HEK293 (cell line): ENCODE data around the gene A4GALT.

ENCODE experiments used
- CTCF ChIA-PET: fragments of 350-600 bp; formaldehyde crosslinking; extraction: SDS; loops from one replicate; lab custom pipeline; 2021; ENCODE audit warnings: antibody characterized with exemption; lab: Yijun Ruan, JAX
- POLR2A ChIA-PET: fragments of 300-600 bp; formaldehyde crosslinking; extraction: SDS; loops from one replicate; lab custom pipeline; 2020; ENCODE audit warnings: antibody characterized with exemption, inconsistent platforms; lab: Yijun Ruan, JAX
- H3K27ac ChIP-seq: fragments of 200-500 bp; sonication (Bioruptor generic); 2 replicates; pipeline ENCODE4 v1.5.1; 2014; ENCODE audit warnings: low read depth, low read length, control low read depth, inconsistent platforms; ENCODE audit errors: extremely low read depth
- H3K36me3 ChIP-seq, 2 experiments: fragments of 200-500 bp in 1 of 2; sonication (Bioruptor generic) in 1 of 2; 1 replicate in 1 of 2; 2 replicates in 1 of 2; pipeline ENCODE4 v1.5.1; 2014 to 2017; ENCODE audit warnings: inconsistent platforms in 2 of 2, low read length in 2 of 2; ENCODE audit not compliant: control insufficient read depth in 2 of 2, insufficient read depth in 1 of 2
- H3K4me1 ChIP-seq: fragments of 200-500 bp; sonication (Bioruptor generic); 2 replicates; pipeline ENCODE4 v1.5.1; 2014; ENCODE audit warnings: mild to moderate bottlenecking, low read length, inconsistent platforms; ENCODE audit not compliant: control insufficient read depth, insufficient read depth
- H3K4me3 ChIP-seq: 2 replicates; pipeline ENCODE4 v1.5.1; 2011; ENCODE audit warnings: low read depth, mild to moderate bottlenecking, control low read depth, low read length, moderate library complexity
- H3K9me3 ChIP-seq: fragments of 200-500 bp; sonication (Bioruptor generic); 2 replicates; pipeline ENCODE4 v1.5.1; 2014; ENCODE audit warnings: low read depth, low read length, inconsistent platforms; ENCODE audit not compliant: control insufficient read depth, insufficient read depth
- GLI2 ChIP-seq: fragments of 450-650 bp; formaldehyde crosslinking; IDR thresholded peaks from 2 replicates; pipeline ENCODE4; 2017; ENCODE audit warnings: missing biosample characterization, missing genetic modification characterization, low read depth, borderline replicate concordance
- GLIS1 ChIP-seq: fragments of 450-650 bp; formaldehyde crosslinking; IDR thresholded peaks from 2 replicates; pipeline ENCODE4 v1.5.1; 2016; ENCODE audit warnings: missing biosample characterization, missing genetic modification characterization
- IKZF3 ChIP-seq: fragments of 450-650 bp; IDR thresholded peaks from 2 replicates; pipeline ENCODE4 v1.5.0; 2018; ENCODE audit warnings: missing biosample characterization, mild to moderate bottlenecking, missing genetic modification characterization, moderate library complexity
- KLF10 ChIP-seq: fragments of 450-650 bp; IDR thresholded peaks from 2 replicates; pipeline ENCODE4 v1.5.1; 2018; ENCODE audit warnings: missing biosample characterization, mild to moderate bottlenecking, missing genetic modification characterization
- KLF7 ChIP-seq: fragments of 450-650 bp; formaldehyde crosslinking; IDR thresholded peaks from 2 replicates; pipeline ENCODE4 v1.5.1; 2016; ENCODE audit warnings: missing biosample characterization, missing genetic modification characterization, borderline replicate concordance
- KLF9 ChIP-seq: fragments of 450-650 bp; formaldehyde crosslinking; IDR thresholded peaks from 2 replicates; pipeline ENCODE4 v1.5.1; 2016; ENCODE audit warnings: missing biosample characterization, missing genetic modification characterization, low read depth
- RBAK ChIP-seq: fragments of 450-650 bp; formaldehyde crosslinking; IDR thresholded peaks from 2 replicates; pipeline ENCODE4 v1.5.1; 2016; ENCODE audit warnings: missing biosample characterization, missing genetic modification characterization
- SP7 ChIP-seq: fragments of 450-650 bp; formaldehyde crosslinking; IDR thresholded peaks from 2 replicates; pipeline ENCODE4 v1.5.1; 2016; ENCODE audit warnings: missing biosample characterization, missing genetic modification characterization
- TRIM28 ChIP-seq: IDR thresholded peaks from 2 replicates; pipeline ENCODE4 v1.6.1; 2011; ENCODE audit warnings: low read length, control low read depth, borderline replicate concordance
- ZBTB21 ChIP-seq: fragments of 450-650 bp; formaldehyde crosslinking; IDR thresholded peaks from 2 replicates; pipeline ENCODE4 v1.5.1; 2017; ENCODE audit warnings: missing biosample characterization, missing genetic modification characterization
- ZFHX2 ChIP-seq: fragments of 450-650 bp; formaldehyde crosslinking; conservative IDR thresholded peaks from 2 replicates; pipeline ENCODE4 v1.5.1; 2016; ENCODE audit warnings: missing biosample characterization, missing genetic modification characterization
- ZFP41 ChIP-seq: fragments of 450-650 bp; formaldehyde crosslinking; IDR thresholded peaks from 2 replicates; pipeline ENCODE4 v1.5.1; 2016; ENCODE audit warnings: missing biosample characterization, missing genetic modification characterization, borderline replicate concordance
- ZNF121 ChIP-seq: fragments of 450-650 bp; formaldehyde crosslinking; IDR thresholded peaks from 2 replicates; pipeline ENCODE4 v1.5.1; 2016; ENCODE audit warnings: missing biosample characterization, missing genetic modification characterization
- ZNF211 ChIP-seq: fragments of 450-650 bp; formaldehyde crosslinking; IDR thresholded peaks from 2 replicates; pipeline ENCODE4 v1.5.1; 2016; ENCODE audit warnings: low read depth, missing biosample characterization, missing genetic modification characterization
- ZNF335 ChIP-seq: fragments of 450-650 bp; formaldehyde crosslinking; conservative IDR thresholded peaks from 2 replicates; pipeline ENCODE4 v1.5.1; 2016; ENCODE audit warnings: missing biosample characterization, missing genetic modification characterization
- ZNF350 ChIP-seq: fragments of 450-650 bp; formaldehyde crosslinking; IDR thresholded peaks from 2 replicates; pipeline ENCODE4 v1.5.0; 2017; ENCODE audit warnings: missing biosample characterization, mild to moderate bottlenecking, missing genetic modification characterization
- ZNF366 ChIP-seq: fragments of 450-650 bp; formaldehyde crosslinking; conservative IDR thresholded peaks from 2 replicates; pipeline ENCODE4 v1.5.1; 2016; ENCODE audit warnings: missing biosample characterization, missing genetic modification characterization
- ZNF473 ChIP-seq: fragments of 450-650 bp; formaldehyde crosslinking; IDR thresholded peaks from 2 replicates; pipeline ENCODE4 v1.5.1; 2017; ENCODE audit warnings: missing biosample characterization, missing genetic modification characterization
- ZNF48 ChIP-seq: fragments of 450-650 bp; formaldehyde crosslinking; IDR thresholded peaks from 2 replicates; pipeline ENCODE4 v1.5.1; 2016; ENCODE audit warnings: missing biosample characterization, missing genetic modification characterization
- ZNF600 ChIP-seq: fragments of 450-650 bp; formaldehyde crosslinking; IDR thresholded peaks from 2 replicates; pipeline ENCODE4 v1.5.1; 2016; ENCODE audit warnings: missing biosample characterization, missing genetic modification characterization
- ZNF785 ChIP-seq: fragments of 450-650 bp; formaldehyde crosslinking; IDR thresholded peaks from 2 replicates; pipeline ENCODE4 v1.5.1; 2016; ENCODE audit warnings: missing biosample characterization, missing genetic modification characterization
- ZNF830 ChIP-seq: fragments of 450-650 bp; IDR thresholded peaks from 2 replicates; pipeline ENCODE4 v1.5.0; 2018; ENCODE audit warnings: missing biosample characterization, missing genetic modification characterization, low read depth, mild to moderate bottlenecking, moderate library complexity
- ZSCAN16 ChIP-seq: fragments of 450-650 bp; formaldehyde crosslinking; IDR thresholded peaks from 2 replicates; pipeline ENCODE4 v1.5.1; 2016; ENCODE audit warnings: missing biosample characterization, missing genetic modification characterization
- ZSCAN4 ChIP-seq: fragments of 450-650 bp; formaldehyde crosslinking; IDR thresholded peaks from 2 replicates; pipeline ENCODE4 v1.5.1; 2017; ENCODE audit warnings: missing biosample characterization, missing genetic modification characterization
- TF ChIP-seq, protein P1 (sequence below): fragments of 450-650 bp; formaldehyde crosslinking; IDR thresholded peaks from 2 replicates; pipeline ENCODE4 v1.5.1; 2017; ENCODE audit warnings: missing biosample characterization, missing genetic modification characterization

The A4GALT gene

GRCh38 chr22:42693055-42693762 is 27.5 kb downstream of the A4GALT start (continued):
- no peak for TF ChIP-seq ZBTB21 (tag by site-specific recombination)
- TF ChIP-seq KLF7 (tag by site-specific recombination) = no peak
- no peak for TF ChIP-seq TRIM28
- TF ChIP-seq ZFP41 (tag by site-specific recombination) = no peak
- TF ChIP-seq RBAK (tag by site-specific recombination) = no peak
- no peak for TF ChIP-seq ZSCAN4 (tag by site-specific recombination)

GRCh38 chr22:42692239-42693054 is 28.2 kb downstream of the A4GALT start:
- Histone ChIP-seq H3K4me1 (peaks cover 5% of the 10 kb centered on the region), H3K27ac (no peak overlapping the region)
- no peak for TF ChIP-seq ZNF785 (tag by site-specific recombination)
- TF ChIP-seq ZNF48 (tag by site-specific recombination) = no peak
- TF ChIP-seq, all 188 proteins: peak for 0
- ChIA-PET CTCF (interaction anchor here (0.7 kb wide), 1 partner anchor 147 kb away, joined by 3 read pairs; no protein-coding TSS in a partner anchor), POLR2A (interaction anchor here (1.0 kb wide), 1 partner anchor 12 kb away, joined by 3 read pairs; no protein-coding TSS in a partner anchor)
- Histone ChIP-seq H3K4me3 (no peak overlapping the region), H3K9me3 (no peaks in the 10 kb centered on the region), H3K36me3 (peaks cover 0 to 5% of the 10 kb centered on the region in 2 experiments; a peak in 1 of 3 replicates)

DNA sequence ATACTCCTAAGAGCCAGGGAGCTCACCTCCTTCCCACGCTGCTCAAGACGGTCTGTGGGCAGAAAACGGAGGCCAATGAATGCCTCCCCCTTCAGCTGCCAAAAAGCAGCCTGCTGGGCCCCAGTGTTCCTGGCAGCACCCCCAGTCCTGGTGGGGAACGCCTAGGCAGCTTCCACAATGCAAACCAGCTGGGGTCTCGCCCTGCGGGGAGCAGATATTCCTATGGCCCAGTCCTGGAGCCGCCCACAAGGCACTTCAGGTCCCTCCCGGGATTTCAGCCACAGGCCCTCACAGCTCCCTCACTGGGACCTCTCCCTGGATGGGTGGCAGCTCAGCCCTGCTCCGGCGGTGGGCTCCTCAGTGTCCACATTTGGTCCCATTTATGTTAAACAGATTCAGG is 29.2 kb downstream of the A4GALT start:
- H3K27ac ChIP-seq = no peak overlapping the region
- POLR2A ChIA-PET = no interaction called here

GRCh38 chr22:42688241-42689211 is 32.1 kb downstream of the A4GALT start:
- ChIA-PET CTCF (interaction anchor here (0.6 to 1.4 kb wide), 3 partner anchors 28 to 193 kb away, joined by 3 to 5 read pairs (median 4); no protein-coding TSS in a partner anchor), POLR2A (interaction anchor here (0.7 kb wide), 1 partner anchor 326 kb away, joined by 4 read pairs; no protein-coding TSS in a partner anchor)
- Histone ChIP-seq H3K36me3 (peaks cover 0 to 5% of the 10 kb centered on the region in 2 experiments; a peak in 1 of 3 replicates), H3K9me3 (no peaks in the 10 kb centered on the region), H3K4me1 (peaks cover 5% of the 10 kb centered on the region), H3K4me3 (peak overlapping the region; percentile 4; the same call in 1 of the 2 replicates), H3K27ac (no peak overlapping the region)
- TF ChIP-seq KLF9 (tag by site-specific recombination) = peak; percentile 75
- no peak for TF ChIP-seq ZNF830 (tag by site-specific recombination)
- TF ChIP-seq ZNF335 = no peak
- TF ChIP-seq KLF10 (tag by site-specific recombination) = peak; percentile 87
- TF ChIP-seq ZSCAN16 (tag by site-specific recombination) = 0 out of 2 replicates have a peak, but pooled peaks have one; percentile 72
- 0 out of 2 replicates have a peak, but pooled peaks have one; percentile 25 for TF ChIP-seq SP7 (tag by site-specific recombination)
- TF ChIP-seq ZNF600 = peak; percentile 89
- TF ChIP-seq GLIS1 (tag by site-specific recombination) = no peak
- peak; percentile 88 for TF ChIP-seq IKZF3 (tag by site-specific recombination)
- TF ChIP-seq, protein P1, sequence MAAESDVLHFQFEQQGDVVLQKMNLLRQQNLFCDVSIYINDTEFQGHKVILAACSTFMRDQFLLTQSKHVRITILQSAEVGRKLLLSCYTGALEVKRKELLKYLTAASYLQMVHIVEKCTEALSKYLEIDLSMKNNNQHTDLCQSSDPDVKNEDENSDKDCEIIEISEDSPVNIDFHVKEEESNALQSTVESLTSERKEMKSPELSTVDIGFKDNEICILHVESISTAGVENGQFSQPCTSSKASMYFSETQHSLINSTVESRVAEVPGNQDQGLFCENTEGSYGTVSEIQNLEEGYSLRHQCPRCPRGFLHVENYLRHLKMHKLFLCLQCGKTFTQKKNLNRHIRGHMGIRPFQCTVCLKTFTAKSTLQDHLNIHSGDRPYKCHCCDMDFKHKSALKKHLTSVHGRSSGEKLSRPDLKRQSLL (tag by site-specific recombination) = no peak
- TF ChIP-seq ZNF121 = peak; percentile 90
- TF ChIP-seq GLI2 (tag by site-specific recombination) = no peak
- peak; percentile 41; the same call in 1 of the 2 replicates for TF ChIP-seq TRIM28
- no peak for TF ChIP-seq ZNF473 (tag by site-specific recombination)
- TF ChIP-seq ZNF366 = peak; percentile 38; the same call in 1 of the 2 replicates
- TF ChIP-seq ZNF211 (tag by site-specific recombination) = no peak

More for the DNA sequence above, 29.2 kb downstream of the A4GALT start:
- no peaks in the 10 kb centered on the region for H3K9me3 ChIP-seq
- 0 out of 2 replicates have a peak, but pooled peaks have one; percentile 9 for TF ChIP-seq ZFHX2 (tag by site-specific recombination)
- no peak for TF ChIP-seq ZNF350 (tag by site-specific recombination)
- TF ChIP-seq, all 188 proteins: peak for 1
- CTCF ChIA-PET = interaction anchor here (0.7 kb wide), 1 partner anchor 91 kb away, joined by 4 read pairs; no protein-coding TSS in a partner anchor
- Histone ChIP-seq H3K4me3 (no peak overlapping the region), H3K4me1 (peaks cover 5% of the 10 kb centered on the region), H3K36me3 (peaks cover 0 to 5% of the 10 kb centered on the region in 2 experiments; a peak in 1 of 3 replicates)
